Stimulated activated CD4-positive, alpha-beta T cell treated with anti-CD3 and anti-CD28 coated beads, Interleukin-1b, Interleukin-23, amount 100 ng/mL, for 48 hours (primary cell): Measurements from ENCODE around the gene SPPL2C.

Experiments used
- DNase-seq: peaks from one replicate; pipeline ENCODE4 v3.0.0-alpha.2; 2020

SPPL2C gene

DNA sequence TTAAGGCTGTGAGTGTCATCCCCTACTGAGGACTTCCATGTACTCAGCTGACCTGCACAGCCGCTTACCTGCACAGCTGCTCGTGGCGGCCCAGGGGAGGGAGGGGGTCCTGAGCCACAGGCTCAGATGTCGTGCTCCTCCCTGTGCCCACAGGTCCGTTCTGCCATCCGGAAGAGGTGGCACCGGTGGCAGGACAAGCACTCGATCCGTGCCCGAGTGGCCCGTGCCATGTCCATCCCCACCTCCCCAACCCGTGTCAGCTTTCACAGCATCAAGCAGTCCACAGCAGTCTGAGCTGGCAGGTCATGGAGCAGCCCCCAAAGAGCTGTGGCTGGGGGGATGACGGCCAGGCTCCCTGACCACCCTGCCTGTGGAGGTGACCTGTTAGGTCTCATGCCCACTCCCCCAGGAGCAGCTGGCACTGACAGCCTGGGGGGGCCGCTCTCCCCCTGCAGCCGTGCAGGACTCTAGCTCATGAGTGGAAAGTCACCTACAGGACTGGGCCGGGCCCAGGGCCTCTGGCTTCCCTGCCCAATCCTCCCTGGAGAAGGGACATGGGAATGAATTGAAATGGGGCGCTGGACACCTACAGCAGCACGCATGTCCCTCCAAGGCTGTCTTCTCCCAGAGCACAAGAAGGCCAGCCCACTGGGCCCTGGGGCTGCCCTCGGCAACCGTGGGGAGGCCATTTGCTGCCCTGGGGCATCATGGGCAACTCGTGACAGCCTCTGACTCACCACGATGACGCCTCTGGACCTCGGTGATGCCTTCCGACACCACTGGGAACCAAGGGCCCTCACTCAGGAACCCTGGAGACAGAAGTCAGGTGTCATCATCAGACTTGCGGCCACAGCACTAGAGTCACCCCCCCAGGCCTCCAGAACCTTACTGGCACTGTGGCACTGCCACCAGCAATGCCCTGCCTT lies 9.9 kb upstream of the SPPL2C start:
- no peak for DNase-seq

GRCh38 chr17:45835481-45835880 lies 9.2 kb upstream of the SPPL2C start:
- no peak for DNase-seq

- DNase-seq: no peak
Observed at GRCh38 chr17:45836047-45837044, 8.3 kb upstream of the SPPL2C start.

GRCh38 chr17:45837187-45837586 lies 7.5 kb upstream of the SPPL2C start:
- no peak for DNase-seq

DNA sequence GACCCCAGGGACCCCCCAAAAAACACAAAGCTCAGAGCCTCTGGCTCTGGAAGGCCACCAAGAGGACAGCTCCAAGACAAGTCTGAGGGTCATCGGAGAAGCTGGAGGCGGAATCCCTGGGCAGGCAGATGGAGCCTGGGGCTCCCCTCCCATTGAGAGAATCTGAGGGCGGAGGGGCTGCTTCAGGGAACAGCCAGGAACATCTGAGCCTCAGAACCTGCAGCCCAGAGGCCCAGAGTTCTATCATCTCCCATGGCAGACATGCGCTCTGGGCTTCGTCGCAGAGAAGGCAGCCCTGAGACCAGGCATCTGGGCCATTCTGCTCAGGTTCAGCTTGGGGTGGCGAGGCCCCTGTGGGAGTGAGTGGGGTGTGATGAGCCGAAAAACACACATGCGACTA lies 7.1 kb upstream of the SPPL2C start:
- DNase-seq: no peak

- no peak for DNase-seq
Observed at GRCh38 chr17:45838751-45839295, 5.9 kb upstream of the SPPL2C start.

DNA sequence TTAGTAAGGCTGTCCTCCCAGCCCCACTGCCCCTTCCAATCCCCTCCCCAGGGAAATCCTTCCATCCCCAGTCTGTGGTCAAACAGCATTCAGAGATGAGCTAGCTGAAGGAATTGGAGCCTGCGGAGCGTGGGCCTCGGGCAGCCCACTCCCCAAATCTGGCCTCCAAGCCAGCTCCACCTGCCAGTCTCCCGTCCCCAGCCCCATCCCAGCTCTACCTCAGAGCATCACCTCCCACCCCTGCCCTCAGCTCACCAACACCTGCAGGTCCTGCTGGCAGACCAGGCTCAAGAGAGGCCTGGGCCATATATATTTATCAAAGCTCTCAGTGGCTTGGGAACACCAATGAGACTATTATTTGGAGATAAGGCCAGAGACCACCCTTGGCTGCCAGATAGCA lies 5.2 kb upstream of the SPPL2C start:
- DNase-seq: no peak

- no peak for DNase-seq
Observed at GRCh38 chr17:45841186-45841585, 3.5 kb upstream of the SPPL2C start.

GRCh38 chr17:45841883-45842525 lies 2.7 kb upstream of the SPPL2C start:
- no peak for DNase-seq

DNA sequence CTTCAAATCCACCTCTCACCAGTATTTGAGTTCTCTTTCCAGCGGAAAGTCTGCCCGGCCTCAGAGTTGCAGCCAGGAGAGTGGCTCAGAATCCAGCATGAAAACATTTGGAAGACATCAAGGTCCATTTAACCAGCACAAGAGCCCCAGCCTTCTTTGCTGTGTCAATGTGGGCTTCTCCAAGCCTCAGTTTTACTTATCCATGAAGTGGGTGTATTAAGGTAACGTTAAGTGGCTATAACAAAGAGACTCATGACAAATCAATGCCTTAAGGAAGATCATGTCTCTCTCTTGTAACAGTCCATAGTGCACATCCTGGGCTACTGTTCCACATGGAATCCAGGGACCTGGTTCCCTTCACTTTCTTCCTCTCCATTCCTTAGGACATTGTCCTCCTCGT lies 959 bp upstream of the SPPL2C start:
- DNase-seq: no peak

DNA sequence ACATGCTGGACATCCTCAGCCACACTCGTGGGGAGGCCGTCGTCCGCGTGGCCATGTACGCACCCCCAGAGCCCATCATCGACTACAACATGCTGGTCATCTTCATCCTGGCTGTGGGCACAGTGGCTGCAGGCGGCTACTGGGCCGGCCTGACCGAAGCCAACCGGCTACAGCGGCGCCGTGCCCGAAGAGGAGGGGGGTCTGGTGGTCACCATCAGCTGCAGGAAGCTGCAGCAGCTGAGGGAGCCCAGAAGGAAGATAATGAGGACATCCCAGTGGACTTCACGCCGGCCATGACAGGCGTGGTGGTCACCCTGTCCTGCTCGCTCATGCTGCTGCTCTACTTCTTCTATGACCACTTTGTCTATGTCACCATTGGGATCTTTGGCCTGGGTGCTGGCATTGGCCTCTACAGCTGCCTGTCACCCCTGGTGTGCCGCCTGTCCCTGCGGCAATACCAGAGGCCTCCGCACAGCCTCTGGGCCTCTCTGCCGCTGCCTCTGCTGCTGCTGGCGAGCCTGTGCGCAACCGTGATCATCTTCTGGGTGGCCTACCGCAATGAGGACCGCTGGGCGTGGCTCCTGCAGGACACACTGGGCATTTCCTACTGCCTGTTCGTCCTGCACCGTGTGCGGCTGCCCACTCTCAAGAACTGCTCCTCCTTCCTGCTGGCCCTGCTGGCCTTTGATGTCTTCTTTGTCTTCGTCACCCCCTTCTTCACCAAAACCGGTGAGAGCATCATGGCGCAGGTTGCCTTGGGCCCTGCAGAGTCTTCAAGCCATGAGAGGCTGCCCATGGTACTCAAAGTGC lies 900 bp downstream of the SPPL2C start:
- no peak for DNase-seq

- DNase-seq: no peak
Observed at GRCh38 chr17:45846223-45846622, 1.5 kb downstream of the SPPL2C start.

DNA sequence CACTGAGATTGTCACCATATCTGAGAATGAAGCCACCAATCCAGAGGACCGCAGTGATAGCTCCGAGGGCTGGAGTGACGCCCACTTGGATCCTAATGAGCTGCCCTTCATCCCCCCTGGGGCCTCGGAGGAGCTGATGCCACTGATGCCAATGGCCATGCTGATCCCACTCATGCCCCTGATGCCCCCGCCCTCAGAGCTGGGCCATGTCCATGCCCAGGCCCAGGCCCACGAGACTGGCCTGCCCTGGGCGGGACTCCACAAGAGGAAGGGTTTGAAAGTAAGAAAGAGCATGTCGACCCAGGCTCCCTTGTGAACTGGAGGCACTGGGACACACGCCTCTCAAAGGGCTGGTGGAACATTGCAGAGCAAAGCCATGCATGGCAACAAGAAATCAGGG lies 2.0 kb downstream of the SPPL2C start:
- no peak for DNase-seq

DNA sequence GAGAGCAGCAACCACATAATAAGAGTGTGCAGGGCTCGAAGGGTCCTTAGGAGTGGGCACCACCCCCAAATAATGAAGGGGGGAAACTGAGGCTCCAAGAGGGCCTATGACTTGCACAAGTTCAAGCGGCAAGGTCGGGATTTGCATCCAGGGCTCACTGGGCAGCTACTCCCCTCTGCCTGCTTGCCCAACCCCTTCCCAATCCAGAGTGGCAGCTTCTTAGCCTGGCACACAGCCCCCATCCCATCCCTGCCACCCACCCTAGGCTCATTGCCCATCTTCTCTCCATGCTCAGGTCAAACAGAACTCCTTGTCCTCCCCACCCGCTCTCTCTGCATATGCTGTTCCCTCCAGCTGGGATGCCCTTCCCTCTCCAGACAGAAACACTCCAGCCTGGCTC lies 2.4 kb downstream of the SPPL2C start:
- DNase-seq: no peak

GRCh38 chr17:45847747-45848146 lies 3.1 kb downstream of the SPPL2C start:
- DNase-seq: no peak

DNA sequence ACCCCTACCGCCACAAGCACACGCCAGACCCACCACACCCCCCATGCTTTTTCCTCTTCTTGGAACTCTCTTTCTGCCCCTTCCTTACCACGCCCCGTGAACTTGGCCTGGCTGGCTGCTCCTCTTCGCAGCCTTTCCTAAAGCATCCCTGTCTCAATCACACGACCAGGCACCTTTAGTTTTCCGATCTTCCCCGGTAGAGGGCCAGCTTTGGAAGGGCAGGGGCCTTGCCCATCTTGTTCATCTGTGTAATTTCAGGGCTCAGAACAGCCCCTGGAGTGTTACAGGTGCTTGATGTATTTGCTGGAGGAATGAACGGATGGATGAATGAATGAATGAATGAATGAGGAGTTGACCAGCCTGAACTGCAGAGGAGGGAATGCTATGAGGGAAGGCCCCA lies 3.7 kb downstream of the SPPL2C start:
- no peak for DNase-seq

DNA sequence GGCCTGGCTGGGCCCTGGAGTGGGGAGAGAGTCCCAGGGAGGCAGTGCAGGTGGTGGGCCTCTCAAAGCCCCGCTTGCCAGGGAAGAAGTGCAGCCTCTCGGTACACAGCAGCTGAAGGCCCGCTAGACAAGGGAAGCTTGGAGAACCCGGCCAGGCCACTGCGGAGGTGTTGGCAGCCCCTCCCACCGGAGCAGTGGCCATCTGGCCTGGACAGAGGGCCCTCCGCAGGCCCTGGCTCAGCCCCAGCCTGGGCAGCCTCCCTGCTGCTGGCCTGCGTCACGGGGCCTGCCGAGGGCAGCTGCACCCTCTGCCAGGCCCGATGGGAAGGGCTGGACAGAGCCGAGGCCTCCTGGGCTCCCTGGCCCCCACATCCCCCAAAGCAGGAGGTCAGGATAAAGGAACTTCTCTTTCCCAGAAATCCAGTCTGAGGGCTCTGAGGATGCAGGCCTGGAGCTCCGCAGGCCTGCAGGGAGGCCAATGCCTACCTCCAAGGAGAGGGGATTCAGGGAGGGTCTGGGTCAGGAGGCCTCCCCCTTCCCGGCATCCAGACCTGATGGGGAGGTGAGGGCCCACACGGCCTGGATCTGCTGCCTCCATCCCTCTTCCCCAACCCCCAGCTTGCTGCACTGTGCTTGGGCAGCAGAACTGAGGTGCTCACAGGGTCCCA lies 4.3 kb downstream of the SPPL2C start:
- DNase-seq: no peak

- DNase-seq: no peak
Observed at GRCh38 chr17:45849536-45849990, 4.9 kb downstream of the SPPL2C start.

- no peak for DNase-seq
Observed at GRCh38 chr17:45850011-45850410, 5.3 kb downstream of the SPPL2C start.

DNA sequence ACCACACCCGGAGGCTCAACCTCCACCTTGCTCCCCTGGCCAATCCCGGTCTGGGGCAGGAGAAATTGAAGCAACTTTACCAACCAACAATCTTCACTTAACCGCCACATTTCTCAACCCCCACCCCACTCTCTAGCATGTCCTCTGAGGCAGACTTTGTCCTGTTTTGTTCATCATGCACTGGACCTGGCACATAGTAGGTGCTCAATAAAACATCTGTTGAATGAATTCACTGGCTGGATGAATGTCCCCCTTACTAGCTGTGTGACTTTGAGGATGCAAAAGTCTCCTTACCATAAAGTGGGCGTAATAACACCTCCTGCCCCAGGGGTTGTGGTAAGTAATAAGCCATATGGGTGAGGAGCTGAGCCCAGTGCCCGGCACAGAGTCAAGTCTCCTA lies 5.8 kb downstream of the SPPL2C start:
- no peak for DNase-seq

- no peak for DNase-seq
Observed at GRCh38 chr17:45851022-45851421, 6.3 kb downstream of the SPPL2C start.
